ENCODE data around the gene SHKBP1.

The SHKBP1 gene

DNA sequence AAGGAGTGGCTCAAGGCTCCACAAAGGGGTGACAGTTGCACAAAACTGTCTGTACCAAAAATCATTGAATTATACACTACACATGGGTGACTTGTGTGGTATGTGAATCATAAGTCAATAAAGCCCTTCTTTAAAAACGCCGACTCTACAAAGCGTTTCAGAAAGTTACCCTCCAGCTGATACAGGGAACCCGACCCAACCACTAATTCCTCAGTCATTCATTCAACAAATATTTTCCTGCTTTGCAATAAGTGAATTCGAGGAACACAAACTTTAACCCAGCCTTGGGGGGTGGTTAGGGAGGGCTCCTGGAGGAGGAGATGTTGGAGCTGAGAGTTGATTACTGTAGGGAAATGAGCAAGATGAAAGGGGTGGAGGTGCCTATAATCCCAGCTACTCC lies 56.5 kb downstream of the SHKBP1 start:
- Histone ChIP-seq H3K79me2 (ENCODE audit: low read length) (no peaks in the 10 kb centered on the region), H3K4me1 (ENCODE audit: low read length) (no peaks in the 10 kb centered on the region), H3K9ac (ENCODE audit: low read length) (no peak overlapping the region), H2AFZ (ENCODE audit: low read depth, low read length) (no peak overlapping the region), H3K36me3 (replicated peaks; ENCODE audit: low read depth, low read length) (no peaks in the 10 kb centered on the region), H3K27ac (ENCODE audit: low read length) (no peak overlapping the region), H3K4me2 (ENCODE audit: low read length) (no peak overlapping the region), H3K9me3 (ENCODE audit: insufficient read depth, low read length) (no peaks in the 10 kb centered on the region), H4K20me1 (ENCODE audit: insufficient read depth, low read length) (no peaks in the 10 kb centered on the region), H3K27me3 (ENCODE audit: low read depth, low read length) (peaks cover 12% of the 10 kb centered on the region; the same call in 1 of the 2 replicates), H3K4me3 (ENCODE audit: low read length) (no peak overlapping the region)
- no peak for TF ChIP-seq EZH2phosphoT487 (IDR thresholded peaks at IDR 0.05; ENCODE audit: low read depth)
- no peak for TF ChIP-seq CTCF (IDR thresholded peaks at IDR 0.05; ENCODE audit: low read depth, low read length)

DNA sequence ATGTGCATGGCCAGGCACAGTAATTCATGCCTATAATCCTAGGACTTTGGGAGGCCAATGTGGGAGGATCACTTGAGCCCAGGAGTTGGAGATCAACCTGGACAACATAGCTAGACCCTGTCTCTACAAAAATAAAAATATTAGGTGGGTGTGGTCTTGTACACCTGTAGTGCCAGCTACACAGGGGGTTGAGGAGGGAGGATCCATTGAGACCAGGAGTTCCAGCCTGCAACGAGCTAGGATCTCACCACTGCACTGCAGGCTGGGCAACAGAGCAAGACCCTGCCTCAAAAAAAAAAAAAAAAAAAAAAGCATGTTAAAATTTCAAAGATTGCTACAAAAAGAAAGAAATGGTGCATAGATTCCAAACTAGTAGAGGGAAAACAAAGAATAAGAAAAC lies 61.7 kb downstream of the SHKBP1 start:
- H3K4me1 ChIP-seq (ENCODE audit: low read length), result no peaks in the 10 kb centered on the region
- H3K9me3 ChIP-seq (ENCODE audit: insufficient read depth, low read length), result no peaks in the 10 kb centered on the region
- H3K9ac ChIP-seq (ENCODE audit: low read length), result no peak overlapping the region
- H3K4me3 ChIP-seq (ENCODE audit: low read length), result no peak overlapping the region
- no peak overlapping the region for H3K4me2 ChIP-seq (ENCODE audit: low read length)
- H3K27me3 ChIP-seq (ENCODE audit: low read depth, low read length), result peaks cover 12% of the 10 kb centered on the region; the same call in 1 of the 2 replicates
- no peaks in the 10 kb centered on the region for H3K36me3 ChIP-seq (replicated peaks; ENCODE audit: low read depth, low read length)
- no peak for TF ChIP-seq CTCF (IDR thresholded peaks at IDR 0.05; ENCODE audit: low read depth, low read length)
- no peak for TF ChIP-seq EZH2phosphoT487 (IDR thresholded peaks at IDR 0.05; ENCODE audit: low read depth)
- H4K20me1 ChIP-seq (ENCODE audit: insufficient read depth, low read length), result no peaks in the 10 kb centered on the region
- no peak overlapping the region for H2AFZ ChIP-seq (ENCODE audit: low read depth, low read length)
- no peaks in the 10 kb centered on the region for H3K79me2 ChIP-seq (ENCODE audit: low read length)
- H3K27ac ChIP-seq (ENCODE audit: low read length), result no peak overlapping the region

- TF ChIP-seq CTCF (IDR thresholded peaks at IDR 0.05; ENCODE audit: low read depth, low read length), result no peak
- no peak for TF ChIP-seq EZH2phosphoT487 (IDR thresholded peaks at IDR 0.05; ENCODE audit: low read depth)
These were observed 62.9 kb downstream of the SHKBP1 start for GRCh38 chr19:40639638-40639982.

DNA sequence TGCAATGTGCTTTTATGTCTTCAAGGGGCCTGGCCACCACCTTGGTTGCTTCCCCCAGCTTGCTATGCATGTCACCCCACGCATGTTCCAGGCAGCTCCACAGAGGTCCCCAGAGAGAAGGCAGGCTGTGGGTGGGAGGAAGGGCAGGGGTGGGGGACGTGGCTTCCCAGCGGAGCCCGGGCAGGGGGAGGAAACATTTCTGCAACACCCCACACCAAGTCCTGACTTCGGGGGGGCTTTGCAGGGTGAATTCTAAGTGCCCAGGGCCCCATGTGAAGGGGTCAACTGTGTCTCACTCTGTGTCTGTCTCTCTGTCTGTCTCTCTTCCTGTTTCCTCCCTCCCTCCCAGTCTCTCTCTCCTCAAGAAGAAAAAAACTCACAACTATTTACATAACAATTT lies 64.1 kb downstream of the SHKBP1 start:
- Histone ChIP-seq H4K20me1 (ENCODE audit: insufficient read depth, low read length) (no peaks in the 10 kb centered on the region), H3K4me2 (ENCODE audit: low read length) (no peak overlapping the region), H3K4me1 (ENCODE audit: low read length) (no peaks in the 10 kb centered on the region), H2AFZ (ENCODE audit: low read depth, low read length) (peak overlapping the region; percentile 72), H3K36me3 (replicated peaks; ENCODE audit: low read depth, low read length) (no peaks in the 10 kb centered on the region), H3K27me3 (ENCODE audit: low read depth, low read length) (peaks cover 5% of the 10 kb centered on the region; the same call in 1 of the 2 replicates), H3K9me3 (ENCODE audit: insufficient read depth, low read length) (no peaks in the 10 kb centered on the region), H3K4me3 (ENCODE audit: low read length) (no peak overlapping the region), H3K27ac (ENCODE audit: low read length) (no peak overlapping the region), H3K9ac (ENCODE audit: low read length) (no peak overlapping the region), H3K79me2 (ENCODE audit: low read length) (no peaks in the 10 kb centered on the region)
- no peak for TF ChIP-seq CTCF (IDR thresholded peaks at IDR 0.05; ENCODE audit: low read depth, low read length)
- TF ChIP-seq EZH2phosphoT487 (IDR thresholded peaks at IDR 0.05; ENCODE audit: low read depth), result no peak

More at GRCh38 chr19:40639638-40639982, 62.9 kb downstream of the SHKBP1 start:
- Histone ChIP-seq H2AFZ (ENCODE audit: low read depth, low read length) (no peak overlapping the region), H3K4me2 (ENCODE audit: low read length) (no peak overlapping the region), H3K79me2 (ENCODE audit: low read length) (no peaks in the 10 kb centered on the region), H3K4me3 (ENCODE audit: low read length) (no peak overlapping the region), H3K27me3 (ENCODE audit: low read depth, low read length) (peaks cover 12% of the 10 kb centered on the region; the same call in 1 of the 2 replicates), H3K4me1 (ENCODE audit: low read length) (no peaks in the 10 kb centered on the region), H3K27ac (ENCODE audit: low read length) (no peak overlapping the region), H4K20me1 (ENCODE audit: insufficient read depth, low read length) (no peaks in the 10 kb centered on the region), H3K9ac (ENCODE audit: low read length) (no peak overlapping the region), H3K9me3 (ENCODE audit: insufficient read depth, low read length) (no peaks in the 10 kb centered on the region), H3K36me3 (replicated peaks; ENCODE audit: low read depth, low read length) (no peaks in the 10 kb centered on the region)

Data from OCI-LY3 (cell line).